ENCODE results near the gene SLC9C1. TPM values are rescaled to one million over a fixed set of nuclear protein-coding genes. Genes with fewer than 3 reads are reported as not detected.
A peak's percentile ranks its signal among the peaks of the same experiment; 100 is the strongest.

Gene SLC9C1
- total and polyA plus RNA-seq, 9 donors, result 0.07 to 0.35 (median 0.15) TPM; not detected in 4

DNA sequence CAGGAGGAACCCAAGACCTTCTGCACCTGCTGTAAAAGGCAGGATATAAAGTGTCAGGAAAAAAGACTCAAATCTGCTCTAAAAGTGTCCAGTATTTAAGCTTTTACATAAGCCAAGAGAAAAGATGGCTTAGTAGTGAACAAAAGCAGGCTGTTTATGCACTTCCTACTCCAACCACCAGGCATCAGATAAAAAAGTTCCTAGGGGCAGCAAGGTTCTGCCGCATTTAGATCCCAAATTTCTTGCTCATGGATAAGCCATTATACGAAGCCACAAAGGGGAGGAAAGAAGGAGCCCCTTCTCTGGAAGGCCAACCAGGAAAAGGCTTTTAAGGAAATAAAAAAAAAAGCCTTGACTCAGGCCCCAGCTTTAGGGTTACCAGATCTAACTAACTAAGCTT is 10.6 kb upstream of the SLC9C1 start:
- H3K36me3 ChIP-seq, result no peaks in the 10 kb centered on the region
- no peak for DNase-seq
- no peaks in the 10 kb centered on the region for H3K27me3 ChIP-seq
- intact Hi-C loops (cut with DNase I), result loop anchor here in 1 of 4 donors (10.0 kb wide), 1 partner anchor 220 kb away; no protein-coding TSS in a partner anchor
- no peaks in the 10 kb centered on the region for H3K4me1 ChIP-seq (ENCODE audit: insufficient read depth)
- H3K9me3 ChIP-seq, result no peaks in the 10 kb centered on the region
- WGBS, 3 donors, result 69 to 80% (median 69%) methylated on average over 2 of the region's 2 CpGs
- H3K4me3 ChIP-seq, result no peak overlapping the region
- H3K27ac ChIP-seq, result no peak overlapping the region
- TF ChIP-seq EP300 (IDR thresholded peaks at IDR 0.05) (no peak), POLR2A (IDR thresholded peaks at IDR 0.05) (no peak)
- TF ChIP-seq, protein P1, sequence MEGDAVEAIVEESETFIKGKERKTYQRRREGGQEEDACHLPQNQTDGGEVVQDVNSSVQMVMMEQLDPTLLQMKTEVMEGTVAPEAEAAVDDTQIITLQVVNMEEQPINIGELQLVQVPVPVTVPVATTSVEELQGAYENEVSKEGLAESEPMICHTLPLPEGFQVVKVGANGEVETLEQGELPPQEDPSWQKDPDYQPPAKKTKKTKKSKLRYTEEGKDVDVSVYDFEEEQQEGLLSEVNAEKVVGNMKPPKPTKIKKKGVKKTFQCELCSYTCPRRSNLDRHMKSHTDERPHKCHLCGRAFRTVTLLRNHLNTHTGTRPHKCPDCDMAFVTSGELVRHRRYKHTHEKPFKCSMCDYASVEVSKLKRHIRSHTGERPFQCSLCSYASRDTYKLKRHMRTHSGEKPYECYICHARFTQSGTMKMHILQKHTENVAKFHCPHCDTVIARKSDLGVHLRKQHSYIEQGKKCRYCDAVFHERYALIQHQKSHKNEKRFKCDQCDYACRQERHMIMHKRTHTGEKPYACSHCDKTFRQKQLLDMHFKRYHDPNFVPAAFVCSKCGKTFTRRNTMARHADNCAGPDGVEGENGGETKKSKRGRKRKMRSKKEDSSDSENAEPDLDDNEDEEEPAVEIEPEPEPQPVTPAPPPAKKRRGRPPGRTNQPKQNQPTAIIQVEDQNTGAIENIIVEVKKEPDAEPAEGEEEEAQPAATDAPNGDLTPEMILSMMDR (IDR thresholded peaks at IDR 0.05), result no peak

DNA sequence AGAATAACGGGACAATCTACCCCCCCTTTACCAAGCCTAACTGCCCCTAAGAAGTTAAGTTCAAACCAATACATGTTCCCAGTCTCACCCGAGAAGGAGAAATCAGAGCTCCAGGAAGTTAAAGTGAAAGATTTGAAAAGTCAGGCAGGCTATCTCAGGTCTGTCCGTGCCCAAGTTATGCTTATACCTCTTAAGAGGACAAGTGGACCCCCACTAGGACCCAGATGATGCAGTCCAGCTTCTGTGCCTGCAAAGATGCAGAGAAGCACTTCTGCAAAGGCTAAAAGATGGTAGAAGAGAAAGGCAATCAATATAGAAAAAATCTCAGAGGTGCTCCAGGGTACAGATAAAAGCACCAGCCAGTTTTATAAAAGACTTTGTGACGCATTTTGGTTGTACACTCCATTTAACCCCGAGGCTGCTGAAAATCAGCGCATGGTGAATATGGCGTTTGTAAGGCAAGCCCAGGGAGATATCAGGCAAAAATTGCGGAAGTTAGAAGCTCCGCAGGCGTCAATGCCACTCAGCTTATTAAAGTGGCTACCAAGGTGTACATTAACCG is 9.8 kb upstream of the SLC9C1 start:
- intact Hi-C loops (cut with DNase I), result loop anchor here in 1 of 4 donors (10.0 kb wide), 1 partner anchor 221 kb away; no protein-coding TSS in a partner anchor
- Histone ChIP-seq H3K27me3 (no peaks in the 10 kb centered on the region), H3K36me3 (no peaks in the 10 kb centered on the region), H3K4me1 (ENCODE audit: insufficient read depth) (no peaks in the 10 kb centered on the region), H3K9me3 (no peaks in the 10 kb centered on the region), H3K27ac (no peak overlapping the region), H3K4me3 (peak overlapping the region; percentile 27)
- peak in 1 of 5 donors; percentile 13 for DNase-seq
- 3 to 6% (median 4%) methylated on average over 11 of the region's 11 CpGs for WGBS, 3 donors
- TF ChIP-seq POLR2A (IDR thresholded peaks at IDR 0.05) (no peak), EP300 (IDR thresholded peaks at IDR 0.05) (no peak)
- TF ChIP-seq, protein P1 (IDR thresholded peaks at IDR 0.05), result no peak

DNA sequence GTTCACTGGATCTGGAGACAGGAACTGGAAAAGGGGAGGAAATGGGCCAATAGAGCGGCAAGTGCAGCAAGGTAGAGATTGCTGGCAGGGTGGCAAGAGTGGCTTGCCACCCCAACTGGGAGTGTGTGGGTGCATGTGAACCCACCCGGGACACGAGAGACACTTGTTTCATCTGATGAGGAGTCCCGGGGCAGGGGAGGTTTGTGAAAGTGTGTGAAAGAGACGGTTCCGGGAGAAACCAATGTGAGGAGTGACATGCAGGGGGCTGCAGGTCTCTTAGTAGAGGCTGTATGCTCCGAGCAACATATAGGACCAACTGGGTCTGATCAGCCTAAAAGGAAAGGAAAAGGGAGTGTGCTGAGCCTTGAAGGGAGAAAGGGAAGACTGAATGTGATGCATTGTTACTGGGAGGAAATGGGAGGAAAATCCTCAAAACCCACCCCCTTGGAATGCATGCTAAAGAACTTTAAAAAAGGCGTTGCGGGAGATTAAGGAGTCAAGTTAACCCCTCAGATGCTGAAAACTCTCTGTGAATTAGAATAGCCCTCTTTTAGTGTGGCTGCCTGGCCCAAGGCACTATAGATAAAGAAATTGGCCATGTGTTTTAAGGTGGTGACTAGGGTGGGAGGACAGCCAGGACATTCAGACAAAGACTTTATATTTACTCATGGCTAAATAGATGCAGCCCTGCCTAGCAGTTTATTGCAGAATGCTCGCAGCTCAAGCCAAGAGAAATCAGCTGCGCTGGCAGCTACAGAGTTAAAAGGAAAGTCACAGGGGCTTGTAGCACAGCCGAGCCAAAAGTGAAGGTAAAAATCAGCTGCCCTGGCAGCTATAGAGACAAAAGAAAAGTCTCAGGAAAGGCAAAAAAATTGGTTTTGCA is 9.1 kb upstream of the SLC9C1 start:
- no peaks in the 10 kb centered on the region for H3K4me1 ChIP-seq (ENCODE audit: insufficient read depth)
- no peaks in the 10 kb centered on the region for H3K9me3 ChIP-seq
- WGBS, 3 donors, result 18 to 22% (median 21%) methylated on average over 12 of the region's 12 CpGs
- intact Hi-C loops (cut with DNase I), result loop anchor here in 1 of 4 donors (10.0 kb wide), 1 partner anchor 222 kb away; no protein-coding TSS in a partner anchor
- H3K36me3 ChIP-seq, result no peaks in the 10 kb centered on the region
- no peak for TF ChIP-seq EP300 (IDR thresholded peaks at IDR 0.05)
- TF ChIP-seq, protein P1 (IDR thresholded peaks at IDR 0.05), result no peak
- no peak for TF ChIP-seq POLR2A (IDR thresholded peaks at IDR 0.05)
- no peak overlapping the region for H3K27ac ChIP-seq
- H3K4me3 ChIP-seq, result peak overlapping the region; percentile 27
- no peak for DNase-seq
- no peaks in the 10 kb centered on the region for H3K27me3 ChIP-seq

GRCh38 chr3:112302150-112302830 is 8.3 kb upstream of the SLC9C1 start:
- no peak overlapping the region for H3K4me3 ChIP-seq

More at GRCh38 chr3:112302150-112302830, 8.3 kb upstream of the SLC9C1 start:
- 60 to 61% (median 61%) methylated on average over 11 of the region's 11 CpGs for WGBS, 3 donors
- Histone ChIP-seq H3K36me3 (no peaks in the 10 kb centered on the region), H3K4me1 (ENCODE audit: insufficient read depth) (no peaks in the 10 kb centered on the region), H3K9me3 (no peaks in the 10 kb centered on the region), H3K27me3 (no peaks in the 10 kb centered on the region), H3K27ac (no peak overlapping the region)
- no peak for TF ChIP-seq EP300 (IDR thresholded peaks at IDR 0.05)
- TF ChIP-seq, protein P1 (IDR thresholded peaks at IDR 0.05), result no peak
- TF ChIP-seq POLR2A (IDR thresholded peaks at IDR 0.05), result no peak
- DNase-seq, result no peak
- intact Hi-C loops (cut with DNase I), result loop anchor here in 1 of 4 donors (10.0 kb wide), 1 partner anchor 223 kb away; no protein-coding TSS in a partner anchor
